ENCODE measurements around the gene MAP3K12. TPM values are rescaled to one million over a fixed set of nuclear protein-coding genes. Genes with fewer than 3 reads are reported as not detected.
"Not testable (repeated sequence)": the region's sequence is repeated elsewhere in the genome, so short reads cannot be mapped to it uniquely, and the experiment has no call there.

The MAP3K12 gene, protein sequence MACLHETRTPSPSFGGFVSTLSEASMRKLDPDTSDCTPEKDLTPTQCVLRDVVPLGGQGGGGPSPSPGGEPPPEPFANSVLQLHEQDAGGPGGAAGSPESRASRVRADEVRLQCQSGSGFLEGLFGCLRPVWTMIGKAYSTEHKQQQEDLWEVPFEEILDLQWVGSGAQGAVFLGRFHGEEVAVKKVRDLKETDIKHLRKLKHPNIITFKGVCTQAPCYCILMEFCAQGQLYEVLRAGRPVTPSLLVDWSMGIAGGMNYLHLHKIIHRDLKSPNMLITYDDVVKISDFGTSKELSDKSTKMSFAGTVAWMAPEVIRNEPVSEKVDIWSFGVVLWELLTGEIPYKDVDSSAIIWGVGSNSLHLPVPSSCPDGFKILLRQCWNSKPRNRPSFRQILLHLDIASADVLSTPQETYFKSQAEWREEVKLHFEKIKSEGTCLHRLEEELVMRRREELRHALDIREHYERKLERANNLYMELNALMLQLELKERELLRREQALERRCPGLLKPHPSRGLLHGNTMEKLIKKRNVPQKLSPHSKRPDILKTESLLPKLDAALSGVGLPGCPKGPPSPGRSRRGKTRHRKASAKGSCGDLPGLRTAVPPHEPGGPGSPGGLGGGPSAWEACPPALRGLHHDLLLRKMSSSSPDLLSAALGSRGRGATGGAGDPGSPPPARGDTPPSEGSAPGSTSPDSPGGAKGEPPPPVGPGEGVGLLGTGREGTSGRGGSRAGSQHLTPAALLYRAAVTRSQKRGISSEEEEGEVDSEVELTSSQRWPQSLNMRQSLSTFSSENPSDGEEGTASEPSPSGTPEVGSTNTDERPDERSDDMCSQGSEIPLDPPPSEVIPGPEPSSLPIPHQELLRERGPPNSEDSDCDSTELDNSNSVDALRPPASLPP
- polyA plus RNA-seq (82.0 and 87.0 TPM in 2 replicates), polyA minus RNA-seq (76.3 and 78.4 TPM in 2 replicates)

DNA sequence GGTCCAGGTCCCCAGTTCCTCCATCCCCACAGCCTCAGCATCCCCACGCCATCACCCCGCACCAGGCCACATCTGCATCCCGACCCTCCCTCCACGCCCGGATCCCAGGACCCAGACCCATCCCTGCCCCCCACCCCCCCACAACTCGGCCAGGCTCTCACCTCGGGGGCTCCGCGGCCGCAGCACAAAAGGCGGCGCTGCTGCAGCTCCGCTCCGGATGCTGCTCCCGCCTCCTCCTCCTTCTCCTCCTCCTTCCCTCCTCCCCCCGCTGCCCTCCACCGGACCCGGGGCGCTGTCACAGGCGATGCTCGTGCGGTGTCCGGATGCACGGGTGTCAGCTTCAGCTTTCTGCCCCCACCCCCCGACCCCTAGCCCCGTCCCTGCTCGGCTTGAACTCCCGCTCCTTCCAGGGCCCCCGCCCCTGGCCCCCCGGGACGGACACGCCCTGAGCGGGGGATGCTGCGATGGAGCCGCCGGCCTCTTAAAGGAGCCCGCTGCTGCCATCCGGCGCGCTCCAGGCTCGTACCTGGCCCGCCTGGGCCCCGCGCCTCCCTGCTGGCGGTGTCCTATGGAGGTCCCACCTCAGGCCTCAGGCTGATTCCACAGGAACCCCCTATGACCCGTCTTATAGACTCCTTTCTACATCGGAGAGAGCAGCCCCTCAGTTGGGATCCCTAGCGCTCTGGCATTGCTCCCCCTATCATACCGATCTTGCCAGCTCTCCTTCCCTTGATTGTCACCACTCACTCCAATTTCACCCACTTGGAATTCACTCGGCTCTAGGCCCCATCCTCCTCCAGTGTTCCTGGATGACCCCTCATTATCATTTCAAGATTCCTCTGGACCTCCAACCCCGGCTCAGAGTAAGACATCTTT lies at the start of gene MAP3K12:
Gene MAP3K12, minus strand, starts transcription at position 193 of the 876 bp plus-strand sequence. CDS start 12,067 bp downstream, outside the sequence.
- Histone ChIP-seq H3K4me2 (ENCODE audit: low read length) (peak within 1 kb of the TSS; percentile 96), H3K9me3 (ENCODE audit: low read length) (no peaks in the 10 kb centered on the region), H3K36me3 (ENCODE audit: insufficient read depth, low read length) (peaks cover 3% of the 10 kb centered on the region), H2AFZ (ENCODE audit: low read depth, low read length) (peak within 1 kb of the TSS; percentile 47), H3K4me3 (ENCODE audit: low read length) (peak within 1 kb of the TSS; percentile 71), H3K9ac (ENCODE audit: low read length) (peak within 1 kb of the TSS; percentile 99), H3K79me2 (replicated peaks; ENCODE audit: insufficient read depth, low read length) (peaks cover 50% of the 10 kb centered on the region), H4K20me1 (ENCODE audit: insufficient read depth) (no peaks in the 10 kb centered on the region), H3K27ac (ENCODE audit: low read length) (peak within 1 kb of the TSS; percentile 99), H3K27me3 (ENCODE audit: insufficient read depth, low read depth, low read length) (no peaks in the 10 kb centered on the region), H3F3A (ENCODE audit: insufficient read depth, low read length, poor library complexity, severe bottlenecking) (peaks cover 13% of the 10 kb centered on the region), H3K9me2 (ENCODE audit: insufficient read depth, low read length) (no peaks in the 10 kb centered on the region)
- no peak for TF ChIP-seq SMC3 (conservative IDR thresholded peaks at IDR 0.05; ENCODE audit: poor library complexity)
- no peak for TF ChIP-seq MXI1 (conservative IDR thresholded peaks at IDR 0.05; ENCODE audit: poor library complexity, severe bottlenecking)
- no peak for TF ChIP-seq RAD21 (conservative IDR thresholded peaks at IDR 0.05)
- TF ChIP-seq, protein P1, sequence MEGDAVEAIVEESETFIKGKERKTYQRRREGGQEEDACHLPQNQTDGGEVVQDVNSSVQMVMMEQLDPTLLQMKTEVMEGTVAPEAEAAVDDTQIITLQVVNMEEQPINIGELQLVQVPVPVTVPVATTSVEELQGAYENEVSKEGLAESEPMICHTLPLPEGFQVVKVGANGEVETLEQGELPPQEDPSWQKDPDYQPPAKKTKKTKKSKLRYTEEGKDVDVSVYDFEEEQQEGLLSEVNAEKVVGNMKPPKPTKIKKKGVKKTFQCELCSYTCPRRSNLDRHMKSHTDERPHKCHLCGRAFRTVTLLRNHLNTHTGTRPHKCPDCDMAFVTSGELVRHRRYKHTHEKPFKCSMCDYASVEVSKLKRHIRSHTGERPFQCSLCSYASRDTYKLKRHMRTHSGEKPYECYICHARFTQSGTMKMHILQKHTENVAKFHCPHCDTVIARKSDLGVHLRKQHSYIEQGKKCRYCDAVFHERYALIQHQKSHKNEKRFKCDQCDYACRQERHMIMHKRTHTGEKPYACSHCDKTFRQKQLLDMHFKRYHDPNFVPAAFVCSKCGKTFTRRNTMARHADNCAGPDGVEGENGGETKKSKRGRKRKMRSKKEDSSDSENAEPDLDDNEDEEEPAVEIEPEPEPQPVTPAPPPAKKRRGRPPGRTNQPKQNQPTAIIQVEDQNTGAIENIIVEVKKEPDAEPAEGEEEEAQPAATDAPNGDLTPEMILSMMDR (IDR thresholded peaks at IDR 0.05; ENCODE audit: poor library complexity, severe bottlenecking), result peak; percentile 26
- no peak for TF ChIP-seq TAF1 (IDR thresholded peaks at IDR 0.05; ENCODE audit: low read depth)
- peak; percentile 74 for TF ChIP-seq POLR2AphosphoS5 (IDR thresholded peaks at IDR 0.05)
- TF ChIP-seq EZH2 (IDR thresholded peaks at IDR 0.05; ENCODE audit: borderline replicate concordance, insufficient read depth, low read length, poor library complexity, severe bottlenecking), result no peak
- TF ChIP-seq, protein P2, sequence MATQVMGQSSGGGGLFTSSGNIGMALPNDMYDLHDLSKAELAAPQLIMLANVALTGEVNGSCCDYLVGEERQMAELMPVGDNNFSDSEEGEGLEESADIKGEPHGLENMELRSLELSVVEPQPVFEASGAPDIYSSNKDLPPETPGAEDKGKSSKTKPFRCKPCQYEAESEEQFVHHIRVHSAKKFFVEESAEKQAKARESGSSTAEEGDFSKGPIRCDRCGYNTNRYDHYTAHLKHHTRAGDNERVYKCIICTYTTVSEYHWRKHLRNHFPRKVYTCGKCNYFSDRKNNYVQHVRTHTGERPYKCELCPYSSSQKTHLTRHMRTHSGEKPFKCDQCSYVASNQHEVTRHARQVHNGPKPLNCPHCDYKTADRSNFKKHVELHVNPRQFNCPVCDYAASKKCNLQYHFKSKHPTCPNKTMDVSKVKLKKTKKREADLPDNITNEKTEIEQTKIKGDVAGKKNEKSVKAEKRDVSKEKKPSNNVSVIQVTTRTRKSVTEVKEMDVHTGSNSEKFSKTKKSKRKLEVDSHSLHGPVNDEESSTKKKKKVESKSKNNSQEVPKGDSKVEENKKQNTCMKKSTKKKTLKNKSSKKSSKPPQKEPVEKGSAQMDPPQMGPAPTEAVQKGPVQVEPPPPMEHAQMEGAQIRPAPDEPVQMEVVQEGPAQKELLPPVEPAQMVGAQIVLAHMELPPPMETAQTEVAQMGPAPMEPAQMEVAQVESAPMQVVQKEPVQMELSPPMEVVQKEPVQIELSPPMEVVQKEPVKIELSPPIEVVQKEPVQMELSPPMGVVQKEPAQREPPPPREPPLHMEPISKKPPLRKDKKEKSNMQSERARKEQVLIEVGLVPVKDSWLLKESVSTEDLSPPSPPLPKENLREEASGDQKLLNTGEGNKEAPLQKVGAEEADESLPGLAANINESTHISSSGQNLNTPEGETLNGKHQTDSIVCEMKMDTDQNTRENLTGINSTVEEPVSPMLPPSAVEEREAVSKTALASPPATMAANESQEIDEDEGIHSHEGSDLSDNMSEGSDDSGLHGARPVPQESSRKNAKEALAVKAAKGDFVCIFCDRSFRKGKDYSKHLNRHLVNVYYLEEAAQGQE (IDR thresholded peaks at IDR 0.05; ENCODE audit: borderline replicate concordance), result peak; percentile 11
- TF ChIP-seq EP300 (conservative IDR thresholded peaks at IDR 0.05; ENCODE audit: poor library complexity, severe bottlenecking), result no peak

DNA sequence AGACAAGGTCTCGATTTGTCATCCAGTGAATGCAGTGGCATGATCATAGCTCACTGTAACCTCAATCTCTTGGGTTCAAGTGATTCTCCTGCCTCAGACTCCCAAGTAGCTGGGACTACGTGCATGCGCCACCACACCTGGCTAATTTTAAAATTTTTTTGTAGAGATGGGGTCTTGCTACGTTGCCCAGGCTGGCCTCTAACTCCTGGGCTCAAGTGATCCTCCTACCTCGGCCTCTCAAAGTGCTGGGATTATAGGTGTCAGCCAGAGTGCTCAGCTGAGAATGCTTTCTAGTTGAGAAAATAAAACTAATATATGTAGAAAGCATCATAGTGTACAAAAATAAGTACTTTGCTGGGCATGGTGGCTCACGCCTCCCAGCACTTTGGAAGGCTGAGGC lies 49.1 kb upstream of the MAP3K12 start:
- H3K9me2 ChIP-seq (ENCODE audit: insufficient read depth, low read length); H3K4me3 ChIP-seq (ENCODE audit: low read length); H3K27ac ChIP-seq (ENCODE audit: low read length); H3F3A ChIP-seq (ENCODE audit: insufficient read depth, low read length, poor library complexity, severe bottlenecking); H3K79me2 ChIP-seq (replicated peaks; ENCODE audit: insufficient read depth, low read length); H3K27me3 ChIP-seq (ENCODE audit: insufficient read depth, low read depth, low read length); H3K36me3 ChIP-seq (ENCODE audit: insufficient read depth, low read length); H3K9me3 ChIP-seq (ENCODE audit: low read length); H3K4me2 ChIP-seq (ENCODE audit: low read length); H4K20me1 ChIP-seq (ENCODE audit: insufficient read depth); H2AFZ ChIP-seq (ENCODE audit: low read depth, low read length); H3K9ac ChIP-seq (ENCODE audit: low read length): not testable (repeated sequence)

Data from neural cell (in vitro differentiated cells).